ENCODE data around the gene LSM4. TPM values are rescaled to one million over a fixed set of nuclear protein-coding genes. Genes with fewer than 3 reads are reported as not detected.
A peak's percentile ranks its signal among the peaks of the same experiment; 100 is the strongest.
"Not testable (repeated sequence)": the region's sequence is repeated elsewhere in the genome, so short reads cannot be mapped to it uniquely, and the experiment has no call there.

LSM4 gene
- total and polyA plus RNA-seq, 8 donors: 16.5 to 67.9 (median 35.3) TPM

DNA sequence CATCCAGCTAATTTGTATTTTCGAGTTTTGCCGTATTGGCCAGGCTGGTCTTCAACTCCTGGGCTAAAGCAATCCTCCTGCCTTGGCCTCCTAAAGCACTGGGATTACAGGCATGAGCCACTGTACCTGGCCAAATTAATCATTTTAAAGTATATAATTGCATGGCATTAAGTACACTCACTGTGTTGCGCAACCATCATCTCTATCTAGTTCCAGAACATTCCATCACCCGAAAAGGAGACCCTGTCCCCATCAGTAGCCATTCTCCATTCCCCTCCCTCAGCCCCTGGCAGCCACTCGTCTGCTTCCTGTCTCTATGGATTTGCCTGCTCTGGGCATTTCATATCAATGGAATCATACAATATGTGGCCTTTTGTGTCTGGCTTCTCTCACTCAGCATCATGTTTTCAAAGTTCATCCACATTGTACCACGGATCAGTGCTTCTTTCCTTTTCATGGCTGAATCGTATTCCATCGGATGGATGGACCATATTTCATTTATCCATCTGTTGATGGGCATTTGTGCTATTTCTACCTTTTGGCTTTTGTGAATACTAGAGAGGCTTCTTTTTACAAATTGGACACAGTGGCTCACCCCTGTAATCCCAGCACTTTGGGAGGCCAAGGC, 30.6 kb upstream of the LSM4 start:
- no peak for ATAC-seq
- intact Hi-C loops (cut with DNase I): no loop called here
- no peak for FAIRE-seq
- TF ChIP-seq, protein P1, sequence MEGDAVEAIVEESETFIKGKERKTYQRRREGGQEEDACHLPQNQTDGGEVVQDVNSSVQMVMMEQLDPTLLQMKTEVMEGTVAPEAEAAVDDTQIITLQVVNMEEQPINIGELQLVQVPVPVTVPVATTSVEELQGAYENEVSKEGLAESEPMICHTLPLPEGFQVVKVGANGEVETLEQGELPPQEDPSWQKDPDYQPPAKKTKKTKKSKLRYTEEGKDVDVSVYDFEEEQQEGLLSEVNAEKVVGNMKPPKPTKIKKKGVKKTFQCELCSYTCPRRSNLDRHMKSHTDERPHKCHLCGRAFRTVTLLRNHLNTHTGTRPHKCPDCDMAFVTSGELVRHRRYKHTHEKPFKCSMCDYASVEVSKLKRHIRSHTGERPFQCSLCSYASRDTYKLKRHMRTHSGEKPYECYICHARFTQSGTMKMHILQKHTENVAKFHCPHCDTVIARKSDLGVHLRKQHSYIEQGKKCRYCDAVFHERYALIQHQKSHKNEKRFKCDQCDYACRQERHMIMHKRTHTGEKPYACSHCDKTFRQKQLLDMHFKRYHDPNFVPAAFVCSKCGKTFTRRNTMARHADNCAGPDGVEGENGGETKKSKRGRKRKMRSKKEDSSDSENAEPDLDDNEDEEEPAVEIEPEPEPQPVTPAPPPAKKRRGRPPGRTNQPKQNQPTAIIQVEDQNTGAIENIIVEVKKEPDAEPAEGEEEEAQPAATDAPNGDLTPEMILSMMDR (IDR thresholded peaks at IDR 0.05): no peak
- H3K4me3 ChIP-seq: no peak overlapping the region
- no peak overlapping the region for H3K27ac ChIP-seq
- no peaks in the 10 kb centered on the region for H3K27me3 ChIP-seq
- H3K4me1 ChIP-seq: peaks cover 0 to 10% (median 8%) of the 10 kb centered on the region in 3 donors
- DNase-seq: no peak
- 91% methylated on average over 8 of the region's 8 CpGs for WGBS, 2 donors
- peaks cover 0 to 18% (median 4%) of the 10 kb centered on the region in 3 donors for H3K36me3 ChIP-seq
- no peaks in the 10 kb centered on the region for H3K9me3 ChIP-seq

DNA sequence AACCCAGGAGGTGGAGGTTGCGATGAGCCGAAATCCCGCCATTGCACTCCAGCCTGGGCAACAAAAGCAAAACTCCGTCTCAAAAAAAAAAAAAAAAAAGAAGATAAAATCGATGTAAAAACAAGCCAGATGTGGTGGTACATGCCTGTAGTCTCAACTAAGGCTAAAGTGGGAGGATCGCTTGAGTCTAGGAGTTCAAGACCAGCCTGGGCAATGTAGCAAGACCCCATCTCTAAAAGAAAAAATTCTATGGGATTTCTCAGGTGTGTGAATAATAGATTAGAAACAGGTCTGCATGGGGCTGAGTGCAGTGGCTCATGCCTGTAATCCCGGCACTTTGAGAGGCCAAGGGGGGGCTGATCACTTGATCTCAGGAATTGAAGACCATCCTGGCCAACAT, 28.7 kb upstream of the LSM4 start:
- intact Hi-C loops (cut with DNase I): no loop called here
- Histone ChIP-seq H3K9me3 (no peaks in the 10 kb centered on the region), H3K27me3 (no peaks in the 10 kb centered on the region), H3K4me3 (no peak overlapping the region), H3K27ac (no peak overlapping the region), H3K36me3 (peaks cover 0 to 8% (median 4%) of the 10 kb centered on the region in 3 donors), H3K4me1 (no peaks in the 10 kb centered on the region)
- WGBS, 2 donors: 90 to 92% methylated on average over 7 of the region's 7 CpGs
- FAIRE-seq: no peak
- DNase-seq: no peak
- ATAC-seq: no peak
- TF ChIP-seq, protein P1 (IDR thresholded peaks at IDR 0.05): no peak

GRCh38 chr19:18350490-18350889, 27.6 kb upstream of the LSM4 start:
- H3K27ac ChIP-seq: no peak overlapping the region
- no peaks in the 10 kb centered on the region for H3K9me3 ChIP-seq
- intact Hi-C loops (cut with DNase I): no loop called here
- H3K27me3 ChIP-seq: no peaks in the 10 kb centered on the region
- 83 to 84% methylated on average over 9 of the region's 9 CpGs for WGBS, 2 donors
- H3K36me3 ChIP-seq: no peaks in the 10 kb centered on the region
- ATAC-seq (no peak), DNase-seq (no peak), FAIRE-seq (no peak)
- TF ChIP-seq, protein P1 (IDR thresholded peaks at IDR 0.05): no peak
- no peak overlapping the region for H3K4me3 ChIP-seq
- no peaks in the 10 kb centered on the region for H3K4me1 ChIP-seq

- Histone ChIP-seq H3K4me3 (no peak overlapping the region), H3K27me3 (no peaks in the 10 kb centered on the region), H3K4me1 (no peaks in the 10 kb centered on the region), H3K9me3 (no peaks in the 10 kb centered on the region), H3K36me3 (no peaks in the 10 kb centered on the region), H3K27ac (no peak overlapping the region)
- TF ChIP-seq, protein P1 (IDR thresholded peaks at IDR 0.05): peak; percentile 49 to 84 (median 66)
- peak in 5 of 6 donors; percentile 51 to 84 (median 73) for DNase-seq
- peak; percentile 77 to 93 (median 91) for ATAC-seq
- FAIRE-seq: no peak
- 38 to 40% methylated on average over 12 of the region's 12 CpGs for WGBS, 2 donors
- intact Hi-C loops (cut with DNase I): loop anchor here (5.0 kb wide), 2 partner anchors 43 to 63 kb away; no protein-coding TSS in a partner anchor
Observed at GRCh38 chr19:18349524-18350128, 26.8 kb upstream of the LSM4 start.

- intact Hi-C loops (cut with DNase I): loop anchor here (5.0 kb wide), 2 partner anchors 43 to 63 kb away; no protein-coding TSS in a partner anchor
- 85 to 87% methylated on average over 6 of the region's 6 CpGs for WGBS, 2 donors
- not testable (repeated sequence) for DNase-seq, H3K27ac ChIP-seq, FAIRE-seq, H3K4me3 ChIP-seq, H3K27me3 ChIP-seq, H3K36me3 ChIP-seq, ATAC-seq, H3K9me3 ChIP-seq, H3K4me1 ChIP-seq
Observed at GRCh38 chr19:18348818-18349339, 26.0 kb upstream of the LSM4 start.

Measured in pancreas (tissue), 10 donors.